LoVo (cell line): Measurements from ENCODE around the gene HBG2.

Source experiments
- DNase-seq: peaks from one replicate; pipeline ENCODE4 v3.0.0-alpha.2; 2016; ENCODE audit warnings: low spot score

Gene HBG2

DNA sequence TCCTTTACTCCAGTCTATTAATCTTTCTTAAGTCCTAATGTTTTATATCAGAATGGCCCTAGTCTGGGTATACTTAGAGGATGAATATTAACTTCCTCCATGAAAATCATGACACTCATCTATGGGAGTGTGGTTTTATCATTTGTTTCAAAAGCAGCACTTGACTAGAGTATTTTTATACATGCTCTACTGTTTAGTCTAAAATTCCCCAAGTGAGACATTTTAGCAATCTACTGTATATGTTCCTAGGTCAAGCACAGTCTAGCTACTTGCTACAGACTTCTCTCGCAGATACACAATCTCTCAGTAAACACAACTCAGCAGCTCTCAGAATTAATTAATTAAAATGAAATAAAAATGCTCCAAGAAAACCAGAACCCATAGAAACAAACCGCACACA lies 24.8 kb downstream of the HBG2 start:
- no peak for DNase-seq

GRCh38 chr11:5229356-5229755 lies 25.2 kb downstream of the HBG2 start:
- no peak for DNase-seq

DNA sequence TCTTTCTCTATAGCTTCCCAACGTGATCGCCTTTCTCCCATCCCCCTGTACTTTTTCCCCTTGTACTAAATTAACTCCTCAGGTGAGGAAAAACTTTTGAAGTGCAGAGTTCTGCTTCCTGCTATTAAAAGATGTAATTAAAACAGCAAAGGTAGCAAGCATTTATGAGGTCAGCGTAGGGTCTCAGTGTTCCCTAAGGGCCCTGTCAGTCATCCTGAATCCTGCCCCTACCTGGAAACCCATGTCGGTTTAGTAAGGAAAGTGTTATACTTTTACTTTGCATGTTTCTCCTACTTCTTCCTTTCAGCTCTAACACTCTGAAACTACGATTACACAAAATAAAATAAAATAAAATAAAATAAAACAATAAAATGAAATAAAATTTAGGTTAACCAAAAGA lies 26.5 kb downstream of the HBG2 start:
- DNase-seq, result no peak

- no peak for DNase-seq
These were observed 26.9 kb downstream of the HBG2 start for GRCh38 chr11:5227681-5228080.

GRCh38 chr11:5226732-5227310 lies 27.8 kb downstream of the HBG2 start, which contains the start of gene HBB:
Gene HBB (minus strand): TSS chr11:5227071. CDS start chr11:5227021, 50 bp downstream.
- peak; percentile 81 for DNase-seq

GRCh38 chr11:5225480-5225871 lies 29.1 kb downstream of the HBG2 start:
- no peak for DNase-seq

DNA sequence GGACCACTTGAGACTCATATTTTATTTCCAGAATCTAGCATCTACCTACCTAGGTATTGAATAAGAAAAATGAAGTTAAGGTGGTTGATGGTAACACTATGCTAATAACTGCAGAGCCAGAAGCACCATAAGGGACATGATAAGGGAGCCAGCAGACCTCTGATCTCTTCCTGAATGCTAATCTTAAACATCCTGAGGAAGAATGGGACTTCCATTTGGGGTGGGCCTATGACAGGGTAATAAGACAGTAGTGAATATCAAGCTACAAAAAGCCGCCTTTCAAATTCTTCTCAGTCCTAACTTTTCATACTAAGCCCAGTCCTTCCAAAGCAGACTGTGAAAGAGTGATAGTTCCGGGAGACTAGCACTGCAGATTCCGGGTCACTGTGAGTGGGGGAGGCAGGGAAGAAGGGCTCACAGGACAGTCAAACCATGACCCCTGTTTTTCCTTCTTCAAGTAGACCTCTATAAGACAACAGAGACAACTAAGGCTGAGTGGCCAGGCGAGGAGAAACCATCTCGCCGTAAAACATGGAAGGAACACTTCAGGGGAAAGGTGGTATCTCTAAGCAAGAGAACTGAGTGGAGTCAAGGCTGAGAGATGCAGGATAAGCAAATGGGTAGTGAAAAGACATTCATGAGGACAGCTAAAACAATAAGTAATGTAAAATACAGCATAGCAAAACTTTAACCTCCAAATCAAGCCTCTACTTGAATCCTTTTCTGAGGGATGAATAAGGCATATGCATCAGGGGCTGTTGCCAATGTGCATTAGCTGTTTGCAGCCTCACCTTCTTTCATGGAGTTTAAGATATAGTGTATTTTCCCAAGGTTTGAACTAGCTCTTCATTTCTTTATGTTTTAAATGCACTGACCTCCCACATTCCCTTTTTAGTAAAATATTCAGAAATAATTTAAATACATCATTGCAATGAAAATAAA lies 29.8 kb downstream of the HBG2 start:
- DNase-seq, result no peak

- no peak for DNase-seq
These were observed 30.9 kb downstream of the HBG2 start for GRCh38 chr11:5223686-5224085.

- DNase-seq, result no peak
These were observed 31.4 kb downstream of the HBG2 start for GRCh38 chr11:5223146-5223545.

DNA sequence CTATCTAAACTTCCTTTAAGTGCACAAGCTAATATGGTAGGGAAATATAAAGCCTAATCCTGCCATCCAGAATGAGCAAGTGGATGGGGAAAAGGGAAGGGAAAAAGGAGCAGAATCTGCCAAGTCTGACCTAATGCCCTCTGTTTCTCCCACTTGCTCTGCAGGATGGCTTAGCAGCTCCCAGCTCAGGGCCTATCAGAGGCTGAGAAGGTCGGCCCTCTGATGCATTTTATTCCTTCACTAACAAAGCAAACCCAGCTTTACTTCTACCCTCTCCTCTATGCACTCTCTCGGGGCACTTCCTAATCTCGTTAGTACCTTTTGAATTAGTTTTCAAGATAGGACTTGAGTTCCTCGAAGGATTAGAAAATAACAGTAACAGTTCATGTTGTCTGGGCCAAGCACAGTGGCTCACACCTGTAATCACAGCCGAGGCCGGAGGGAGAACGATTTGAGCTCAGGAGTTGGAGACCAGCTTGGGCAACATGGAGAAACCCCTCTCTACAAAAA lies 44.1 kb downstream of the HBG2 start:
- DNase-seq, result no peak

DNA sequence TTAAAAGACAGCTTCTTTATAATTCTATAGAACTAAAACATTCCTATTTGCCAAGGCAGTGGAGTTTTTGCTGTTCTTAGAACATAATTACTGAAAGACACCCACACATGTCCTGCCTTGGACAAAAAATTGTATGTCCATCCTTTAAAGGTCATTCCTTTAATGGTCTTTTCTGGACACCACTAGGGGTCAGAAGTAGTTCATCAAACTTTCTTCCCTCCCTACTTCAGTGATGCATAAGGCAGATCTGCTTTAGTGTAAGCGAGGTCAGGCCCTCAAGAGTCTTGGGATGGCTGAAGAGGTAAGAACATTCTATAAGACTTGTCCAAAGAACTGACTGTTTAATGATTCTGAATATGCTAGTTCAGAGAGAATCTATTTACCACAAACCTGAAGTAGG lies 49.8 kb downstream of the HBG2 start:
- DNase-seq, result peak; percentile 50

GRCh38 chr11:5203366-5203765 lies 51.2 kb downstream of the HBG2 start:
- DNase-seq, result no peak
